Measurements from ENCODE around the gene FABP1.

The FABP1 gene

DNA sequence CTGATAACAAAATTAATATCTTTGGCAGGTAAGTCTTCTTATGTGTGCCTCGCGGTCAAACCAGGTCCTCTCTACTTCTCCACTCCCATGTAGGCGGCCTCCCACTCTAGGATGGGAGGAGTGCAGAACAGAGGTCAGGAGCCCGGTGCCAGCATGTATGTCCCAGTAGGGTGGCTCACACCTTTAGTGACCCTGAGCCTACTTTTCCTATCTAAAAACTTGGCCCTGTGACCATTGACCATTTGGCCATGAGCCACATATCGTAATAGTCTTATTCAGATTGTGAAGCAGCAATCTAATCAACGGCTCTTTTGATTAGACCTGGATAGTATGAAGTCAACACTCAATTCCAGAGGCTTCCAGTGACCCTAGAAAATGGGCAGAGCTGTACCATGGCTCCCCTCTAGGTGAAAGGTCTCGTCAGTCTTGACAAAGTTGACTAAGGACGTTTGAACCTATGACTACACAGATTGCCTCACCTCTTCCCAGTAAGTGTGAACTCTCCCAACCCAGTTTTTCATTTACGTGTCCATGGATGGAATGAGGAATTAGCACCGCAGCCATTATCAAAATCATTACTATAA lies 17.1 kb upstream of the FABP1 start:
- TF ChIP-seq, protein P1, sequence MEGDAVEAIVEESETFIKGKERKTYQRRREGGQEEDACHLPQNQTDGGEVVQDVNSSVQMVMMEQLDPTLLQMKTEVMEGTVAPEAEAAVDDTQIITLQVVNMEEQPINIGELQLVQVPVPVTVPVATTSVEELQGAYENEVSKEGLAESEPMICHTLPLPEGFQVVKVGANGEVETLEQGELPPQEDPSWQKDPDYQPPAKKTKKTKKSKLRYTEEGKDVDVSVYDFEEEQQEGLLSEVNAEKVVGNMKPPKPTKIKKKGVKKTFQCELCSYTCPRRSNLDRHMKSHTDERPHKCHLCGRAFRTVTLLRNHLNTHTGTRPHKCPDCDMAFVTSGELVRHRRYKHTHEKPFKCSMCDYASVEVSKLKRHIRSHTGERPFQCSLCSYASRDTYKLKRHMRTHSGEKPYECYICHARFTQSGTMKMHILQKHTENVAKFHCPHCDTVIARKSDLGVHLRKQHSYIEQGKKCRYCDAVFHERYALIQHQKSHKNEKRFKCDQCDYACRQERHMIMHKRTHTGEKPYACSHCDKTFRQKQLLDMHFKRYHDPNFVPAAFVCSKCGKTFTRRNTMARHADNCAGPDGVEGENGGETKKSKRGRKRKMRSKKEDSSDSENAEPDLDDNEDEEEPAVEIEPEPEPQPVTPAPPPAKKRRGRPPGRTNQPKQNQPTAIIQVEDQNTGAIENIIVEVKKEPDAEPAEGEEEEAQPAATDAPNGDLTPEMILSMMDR (conservative IDR thresholded peaks at IDR 0.05; ENCODE audit: low read depth, low read length), result no peak
- no peaks in the 10 kb centered on the region for H4K20me1 ChIP-seq (ENCODE audit: insufficient read depth)
- no peaks in the 10 kb centered on the region for H3K27me3 ChIP-seq (ENCODE audit: insufficient read depth, low read depth)

GRCh38 chr2:88144271-88144670 lies 16.4 kb upstream of the FABP1 start:
- TF ChIP-seq, protein P1 (conservative IDR thresholded peaks at IDR 0.05; ENCODE audit: low read depth, low read length), result no peak
- Histone ChIP-seq H3K79me2 (ENCODE audit: insufficient read depth, low read depth) (no peaks in the 10 kb centered on the region), H2AFZ (ENCODE audit: low read depth) (no peak overlapping the region), H3K27ac (no peak overlapping the region), H3K27me3 (ENCODE audit: insufficient read depth, low read depth) (no peaks in the 10 kb centered on the region), H3K4me3 (IDR thresholded peaks at IDR 0.05; ENCODE audit: insufficient read depth, low read depth, low read length) (no peak overlapping the region), H3K36me3 (ENCODE audit: insufficient read depth) (no peaks in the 10 kb centered on the region), H3K9ac (no peak overlapping the region), H4K20me1 (ENCODE audit: insufficient read depth) (no peaks in the 10 kb centered on the region), H3K4me2 (no peak overlapping the region), H3K4me1 (ENCODE audit: low read depth, poor library complexity, severe bottlenecking) (no peaks in the 10 kb centered on the region)

More for the DNA sequence above, 17.1 kb upstream of the FABP1 start:
- Histone ChIP-seq H3K4me1 (ENCODE audit: low read depth, poor library complexity, severe bottlenecking) (no peaks in the 10 kb centered on the region), H3K9ac (no peak overlapping the region), H3K36me3 (ENCODE audit: insufficient read depth) (no peaks in the 10 kb centered on the region), H3K27ac (no peak overlapping the region), H3K79me2 (ENCODE audit: insufficient read depth, low read depth) (no peaks in the 10 kb centered on the region), H3K4me3 (IDR thresholded peaks at IDR 0.05; ENCODE audit: insufficient read depth, low read depth, low read length) (no peak overlapping the region), H2AFZ (ENCODE audit: low read depth) (no peak overlapping the region), H3K4me2 (no peak overlapping the region)

GRCh38 chr2:88141952-88142351 lies 14.1 kb upstream of the FABP1 start:
- H3K9ac ChIP-seq, result no peak overlapping the region
- no peaks in the 10 kb centered on the region for H3K36me3 ChIP-seq (ENCODE audit: insufficient read depth)
- H3K4me2 ChIP-seq, result no peak overlapping the region
- H3K27me3 ChIP-seq (ENCODE audit: insufficient read depth, low read depth), result no peaks in the 10 kb centered on the region
- H4K20me1 ChIP-seq (ENCODE audit: insufficient read depth), result no peaks in the 10 kb centered on the region
- no peaks in the 10 kb centered on the region for H3K4me1 ChIP-seq (ENCODE audit: low read depth, poor library complexity, severe bottlenecking)
- H2AFZ ChIP-seq (ENCODE audit: low read depth), result no peak overlapping the region
- TF ChIP-seq, protein P1 (conservative IDR thresholded peaks at IDR 0.05; ENCODE audit: low read depth, low read length), result no peak
- no peak overlapping the region for H3K27ac ChIP-seq
- H3K79me2 ChIP-seq (ENCODE audit: insufficient read depth, low read depth), result no peaks in the 10 kb centered on the region
- no peak overlapping the region for H3K4me3 ChIP-seq (IDR thresholded peaks at IDR 0.05; ENCODE audit: insufficient read depth, low read depth, low read length)

- Histone ChIP-seq H4K20me1 (ENCODE audit: insufficient read depth) (no peaks in the 10 kb centered on the region), H3K9ac (no peak overlapping the region), H3K79me2 (ENCODE audit: insufficient read depth, low read depth) (no peaks in the 10 kb centered on the region), H3K4me3 (IDR thresholded peaks at IDR 0.05; ENCODE audit: insufficient read depth, low read depth, low read length) (no peak overlapping the region), H3K4me1 (ENCODE audit: low read depth, poor library complexity, severe bottlenecking) (no peaks in the 10 kb centered on the region), H3K36me3 (ENCODE audit: insufficient read depth) (no peaks in the 10 kb centered on the region), H3K27me3 (ENCODE audit: insufficient read depth, low read depth) (no peaks in the 10 kb centered on the region), H2AFZ (ENCODE audit: low read depth) (no peak overlapping the region), H3K27ac (no peak overlapping the region), H3K4me2 (no peak overlapping the region)
- TF ChIP-seq, protein P1 (conservative IDR thresholded peaks at IDR 0.05; ENCODE audit: low read depth, low read length), result no peak
Observed at GRCh38 chr2:88139804-88140203, 11.9 kb upstream of the FABP1 start.

All from KMS-11 (cell line).